ENCODE results near the gene MOB2.

Gene MOB2

DNA sequence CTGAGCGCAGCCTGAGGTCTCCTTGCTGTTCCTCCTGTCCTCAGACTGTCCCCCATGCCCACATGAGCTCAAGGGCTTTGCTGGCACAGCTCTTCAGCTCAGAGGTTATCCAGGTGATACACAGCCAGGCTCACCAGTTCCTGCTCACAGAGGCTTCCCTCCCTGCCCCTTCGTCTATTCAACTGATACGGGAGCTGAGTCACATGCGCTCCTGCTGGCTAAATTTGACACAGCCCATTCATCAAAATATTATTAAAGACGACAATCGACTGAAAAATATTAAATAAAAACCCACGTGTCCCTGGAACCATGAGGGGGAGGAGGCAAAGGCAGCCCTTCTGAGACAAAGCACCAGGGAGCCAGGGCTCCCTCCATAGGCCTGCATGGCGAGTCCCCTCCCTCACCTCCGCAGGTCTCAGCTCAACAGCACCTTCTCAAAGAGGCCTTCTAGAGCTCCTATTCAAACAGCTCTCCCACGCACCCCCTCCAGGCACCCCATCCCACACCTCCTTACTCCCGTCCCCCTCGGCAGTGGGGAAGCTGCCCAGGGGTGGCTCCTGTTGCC is 45.0 kb upstream of the MOB2 start:
- TF ChIP-seq, protein P1, sequence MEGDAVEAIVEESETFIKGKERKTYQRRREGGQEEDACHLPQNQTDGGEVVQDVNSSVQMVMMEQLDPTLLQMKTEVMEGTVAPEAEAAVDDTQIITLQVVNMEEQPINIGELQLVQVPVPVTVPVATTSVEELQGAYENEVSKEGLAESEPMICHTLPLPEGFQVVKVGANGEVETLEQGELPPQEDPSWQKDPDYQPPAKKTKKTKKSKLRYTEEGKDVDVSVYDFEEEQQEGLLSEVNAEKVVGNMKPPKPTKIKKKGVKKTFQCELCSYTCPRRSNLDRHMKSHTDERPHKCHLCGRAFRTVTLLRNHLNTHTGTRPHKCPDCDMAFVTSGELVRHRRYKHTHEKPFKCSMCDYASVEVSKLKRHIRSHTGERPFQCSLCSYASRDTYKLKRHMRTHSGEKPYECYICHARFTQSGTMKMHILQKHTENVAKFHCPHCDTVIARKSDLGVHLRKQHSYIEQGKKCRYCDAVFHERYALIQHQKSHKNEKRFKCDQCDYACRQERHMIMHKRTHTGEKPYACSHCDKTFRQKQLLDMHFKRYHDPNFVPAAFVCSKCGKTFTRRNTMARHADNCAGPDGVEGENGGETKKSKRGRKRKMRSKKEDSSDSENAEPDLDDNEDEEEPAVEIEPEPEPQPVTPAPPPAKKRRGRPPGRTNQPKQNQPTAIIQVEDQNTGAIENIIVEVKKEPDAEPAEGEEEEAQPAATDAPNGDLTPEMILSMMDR (conservative IDR thresholded peaks at IDR 0.05; ENCODE audit: low read length), result no peak
- no peak for DNase-seq (ENCODE audit: low read depth)
- H3K4me3 ChIP-seq (ENCODE audit: low read length), result no peak overlapping the region

DNA sequence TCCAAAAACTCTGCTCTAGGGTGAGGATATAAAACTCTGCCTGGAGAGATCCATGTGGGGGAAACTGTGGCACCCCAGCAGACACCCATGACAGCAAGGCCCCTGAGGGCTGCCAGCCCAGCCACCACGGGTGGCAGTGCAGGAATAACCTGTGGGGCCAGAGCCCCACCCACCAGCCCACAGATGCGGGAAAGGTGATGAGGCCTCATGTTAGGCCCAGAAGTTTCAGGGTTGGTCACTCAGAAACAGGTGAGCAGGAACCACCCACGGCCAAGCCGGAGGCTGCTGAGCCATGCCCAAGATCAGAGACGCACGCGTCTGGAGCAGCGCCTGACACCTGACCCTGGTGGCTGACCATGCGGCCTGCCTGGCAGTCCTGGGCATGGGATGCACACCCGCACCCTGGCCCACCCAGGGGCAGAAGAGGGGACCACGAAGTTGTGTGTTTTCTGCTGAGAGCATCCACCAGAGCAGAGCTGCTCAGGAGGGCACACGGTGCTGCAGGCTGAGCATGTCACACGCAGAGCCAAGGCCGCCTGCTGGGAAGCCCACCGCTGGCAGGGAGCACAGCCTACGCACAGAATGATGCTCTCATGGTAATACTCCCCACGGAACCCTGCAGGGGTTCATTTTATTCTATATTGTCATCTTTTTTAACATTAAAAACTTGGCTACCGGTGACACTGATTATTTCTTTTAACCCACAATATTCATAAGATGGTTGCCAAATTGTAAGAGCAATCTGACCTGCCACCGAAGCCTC is 44.3 kb upstream of the MOB2 start:
- H3K4me3 ChIP-seq (ENCODE audit: low read length), result no peak overlapping the region
- TF ChIP-seq, protein P1 (conservative IDR thresholded peaks at IDR 0.05; ENCODE audit: low read length), result no peak
- DNase-seq (ENCODE audit: low read depth), result no peak

DNA sequence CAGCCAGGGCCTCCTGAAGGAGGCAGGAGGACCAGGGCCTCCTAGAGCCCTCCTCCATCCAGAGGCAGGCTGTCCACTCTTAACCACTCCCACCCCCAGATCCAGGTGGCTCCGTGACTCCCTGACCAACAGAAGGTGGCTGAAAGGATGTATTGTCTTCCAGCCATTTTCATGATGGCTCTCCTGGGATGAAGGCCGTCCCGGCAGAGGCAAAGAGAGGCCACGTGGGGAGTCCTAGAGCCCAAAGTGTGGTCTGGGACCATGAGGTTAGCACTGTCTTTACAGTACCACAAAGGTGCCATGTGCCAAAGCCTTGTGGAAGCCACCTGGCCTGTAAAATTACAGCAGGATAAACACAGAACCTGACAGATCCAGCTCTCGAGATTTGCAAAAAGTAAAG is 43.2 kb upstream of the MOB2 start:
- H3K4me3 ChIP-seq (ENCODE audit: low read length), result no peak overlapping the region
- TF ChIP-seq, protein P1 (conservative IDR thresholded peaks at IDR 0.05; ENCODE audit: low read length), result no peak
- no peak for DNase-seq (ENCODE audit: low read depth)

DNA sequence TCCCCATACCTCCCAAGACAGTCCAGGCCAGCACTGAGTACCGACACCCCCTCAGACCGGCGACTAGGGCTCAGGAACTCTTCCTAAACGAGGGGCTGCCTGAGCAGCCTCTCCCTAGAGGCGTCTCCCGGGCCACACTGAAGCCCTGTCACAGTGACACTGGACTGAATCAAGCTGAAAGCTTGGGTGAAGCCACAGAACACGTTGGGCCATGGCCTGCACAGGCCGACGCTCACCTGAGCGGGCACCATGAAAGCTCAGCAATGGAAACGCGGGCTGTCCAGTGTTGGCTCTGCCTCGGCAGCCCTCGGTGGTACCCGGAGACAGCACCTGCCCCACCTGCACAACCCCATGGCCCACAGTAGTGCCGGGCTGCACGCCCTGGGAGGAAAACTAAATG is 42.7 kb upstream of the MOB2 start:
- no peak for DNase-seq (ENCODE audit: low read depth)
- TF ChIP-seq, protein P1 (conservative IDR thresholded peaks at IDR 0.05; ENCODE audit: low read length), result no peak
- no peak overlapping the region for H3K4me3 ChIP-seq (ENCODE audit: low read length)

DNA sequence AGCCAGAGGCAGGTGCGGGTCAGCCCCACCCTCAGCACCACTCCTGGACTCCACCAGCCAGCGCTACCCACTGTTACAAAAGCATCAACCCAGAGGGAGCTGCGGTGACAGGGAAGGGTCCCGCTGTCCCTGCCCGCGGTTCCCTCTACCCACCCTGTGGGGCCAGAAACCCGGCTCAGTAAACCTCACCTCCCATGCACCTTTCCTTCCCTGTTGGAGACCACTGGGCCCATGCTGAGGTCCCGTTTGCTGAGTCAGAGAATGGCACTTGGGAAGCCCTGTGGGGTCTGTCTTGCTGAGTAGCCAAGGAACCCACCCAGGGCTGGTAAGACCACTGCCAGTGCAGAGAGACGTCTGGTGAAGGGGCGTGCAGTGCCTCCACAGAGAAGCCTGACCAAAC is 42.1 kb upstream of the MOB2 start:
- no peak for DNase-seq (ENCODE audit: low read depth)
- TF ChIP-seq, protein P1 (conservative IDR thresholded peaks at IDR 0.05; ENCODE audit: low read length), result no peak
- H3K4me3 ChIP-seq (ENCODE audit: low read length), result no peak overlapping the region

DNA sequence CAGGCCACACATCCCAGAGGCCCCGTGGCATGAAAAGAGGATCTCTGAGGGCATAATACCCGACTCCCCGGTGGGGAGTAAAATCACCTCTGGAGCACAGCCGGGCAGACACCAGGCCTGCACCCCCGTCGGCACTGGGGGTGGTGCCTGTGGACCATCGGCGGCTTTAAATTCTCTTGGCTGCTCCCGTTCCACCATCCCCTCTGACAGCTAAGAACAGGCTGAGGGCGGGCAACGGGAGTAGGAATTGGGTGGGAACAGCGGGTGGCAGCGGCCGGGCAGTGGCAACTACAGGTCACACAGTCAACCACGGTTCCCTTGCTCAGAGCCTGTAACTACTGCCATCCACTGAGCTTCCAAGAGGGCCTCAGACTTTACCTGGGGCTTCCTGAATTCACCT is 40.2 kb upstream of the MOB2 start:
- no peak overlapping the region for H3K4me3 ChIP-seq (ENCODE audit: low read length)
- no peak for DNase-seq (ENCODE audit: low read depth)
- TF ChIP-seq, protein P1 (conservative IDR thresholded peaks at IDR 0.05; ENCODE audit: low read length), result no peak

DNA sequence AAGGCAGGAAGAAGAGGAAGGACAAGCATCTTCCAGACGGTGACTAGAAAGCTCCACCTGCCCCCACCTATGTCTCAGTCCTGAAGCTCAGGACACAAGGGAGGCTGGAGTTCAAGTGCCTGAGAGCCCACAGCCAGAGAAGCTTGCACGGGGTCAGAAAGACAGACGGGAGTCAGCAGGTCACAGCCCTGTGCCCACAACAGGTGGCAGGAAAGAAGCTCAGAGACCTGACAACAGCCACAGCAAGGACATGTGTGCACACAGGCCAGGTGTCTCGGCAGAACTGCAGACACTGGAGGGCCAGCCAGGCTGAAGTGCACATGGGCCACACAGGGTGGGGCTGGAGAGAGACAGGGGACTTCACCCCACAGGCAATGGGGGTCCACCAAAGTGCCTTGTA is 37.2 kb upstream of the MOB2 start:
- DNase-seq (ENCODE audit: low read depth), result no peak
- H3K4me3 ChIP-seq (ENCODE audit: low read length), result no peak overlapping the region
- TF ChIP-seq, protein P1 (conservative IDR thresholded peaks at IDR 0.05; ENCODE audit: low read length), result no peak
